ENCODE measurements around the gene IGDCC3. TPM values are rescaled to one million over a fixed set of nuclear protein-coding genes. Genes with fewer than 3 reads are reported as not detected.
A peak's percentile ranks its signal among the peaks of the same experiment; 100 is the strongest.

IGDCC3 gene
- total and polyA plus RNA-seq, 2 of the 8 experiments (the other 6 are each of a cell fraction or from before 2014, with no cell fraction given), result 26.8 to 45.7 TPM

GRCh38 chr15:65384895-65385869, 7.4 kb upstream of the IGDCC3 start (continued):
- TF ChIP-seq, protein P1, sequence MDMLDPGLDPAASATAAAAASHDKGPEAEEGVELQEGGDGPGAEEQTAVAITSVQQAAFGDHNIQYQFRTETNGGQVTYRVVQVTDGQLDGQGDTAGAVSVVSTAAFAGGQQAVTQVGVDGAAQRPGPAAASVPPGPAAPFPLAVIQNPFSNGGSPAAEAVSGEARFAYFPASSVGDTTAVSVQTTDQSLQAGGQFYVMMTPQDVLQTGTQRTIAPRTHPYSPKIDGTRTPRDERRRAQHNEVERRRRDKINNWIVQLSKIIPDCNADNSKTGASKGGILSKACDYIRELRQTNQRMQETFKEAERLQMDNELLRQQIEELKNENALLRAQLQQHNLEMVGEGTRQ (IDR thresholded peaks at IDR 0.05; ENCODE audit: low read length), result no peak
- TF ChIP-seq SRF (IDR thresholded peaks at IDR 0.05; ENCODE audit: low read depth, low read length) (no peak), CHD2 (IDR thresholded peaks at IDR 0.05; ENCODE audit: low read length) (0 out of 2 replicates have a peak, but pooled peaks have one; percentile 33), BCL11A (IDR thresholded peaks at IDR 0.05; ENCODE audit: low read depth in 2 of 2, low read length in 2 of 2) (no peak), NRF1 (IDR thresholded peaks at IDR 0.05; ENCODE audit: low read depth, low read length) (no peak), ATF2 (IDR thresholded peaks at IDR 0.05; ENCODE audit: low read length) (no peak), PHF8 (conservative IDR thresholded peaks at IDR 0.05; ENCODE audit: low read depth, low read length) (no peak), SUZ12 (IDR thresholded peaks at IDR 0.05; ENCODE audit: low read length) (no peak), RXRA (IDR thresholded peaks at IDR 0.05; ENCODE audit: insufficient read depth, low read depth, low read length) (no peak), POU5F1 (IDR thresholded peaks at IDR 0.05; ENCODE audit: low read depth, low read length) (no peak), TCF12 (IDR thresholded peaks at IDR 0.05; ENCODE audit: low read depth, low read length) (no peak), RFX5 (IDR thresholded peaks at IDR 0.05; ENCODE audit: borderline replicate concordance, low read depth, low read length) (no peak), RNF2 (IDR thresholded peaks at IDR 0.05; ENCODE audit: borderline replicate concordance, low read depth, low read length, missing control alignments, poor library complexity, severe bottlenecking) (no peak), POLR2A (IDR thresholded peaks at IDR 0.05; ENCODE audit: control extremely low read depth in 1 of 2, low read depth in 2 of 2, low read length in 2 of 2) (0 out of 3 replicates have a peak, but pooled peaks of 1 of the 2 experiments have one; percentile 24), RBBP5 (IDR thresholded peaks at IDR 0.05; ENCODE audit: borderline replicate concordance, low read depth, low read length) (no peak), EZH2 (IDR thresholded peaks at IDR 0.05; ENCODE audit: low read depth, low read length, severe bottlenecking) (peak; percentile 34), E2F6 (IDR thresholded peaks at IDR 0.05) (peak; percentile 82), GTF2F1 (IDR thresholded peaks at IDR 0.05; ENCODE audit: borderline replicate concordance, low read depth, low read length) (no peak)
- TF ChIP-seq, protein P2, sequence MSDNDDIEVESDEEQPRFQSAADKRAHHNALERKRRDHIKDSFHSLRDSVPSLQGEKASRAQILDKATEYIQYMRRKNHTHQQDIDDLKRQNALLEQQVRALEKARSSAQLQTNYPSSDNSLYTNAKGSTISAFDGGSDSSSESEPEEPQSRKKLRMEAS (IDR thresholded peaks at IDR 0.05), result peak; percentile 94

Data from H1 (cell line).